Thyroid gland (tissue), 4 donors: ENCODE data around the gene KCNH1.

ENCODE experiments used
- CTCF ChIP-seq, 6 experiments: fragments of 200-600 bp in 3 of 6; fragments of 450-650 bp in 3 of 6; sonication (generic) in 3 of 6; IDR thresholded peaks; one replicate each; pipeline ENCODE4 v1.5.1; 2016 to 2019; ENCODE audit warnings: antibody characterized with exemption in 6 of 6, mild to moderate bottlenecking in 2 of 6, inconsistent platforms in 1 of 6, moderate library complexity in 1 of 6
- POLR2A ChIP-seq, 2 donors: fragments of 450-650 bp; IDR thresholded peaks; one replicate each; pipeline ENCODE4 v1.6.1; 2017; ENCODE audit warnings: antibody characterized with exemption in 2 of 2, mild to moderate bottlenecking in 2 of 2, moderate library complexity in 1 of 2

GRCh38 chr1:210747890-210748289 lies 386.1 kb downstream of the KCNH1 start:
- TF ChIP-seq POLR2A (IDR thresholded peaks at IDR 0.05): no peak
- no peak for TF ChIP-seq CTCF (IDR thresholded peaks at IDR 0.05)
